OCI-LY7 (cell line): ENCODE measurements around the gene LRP1B. TPM values are rescaled to one million over a fixed set of nuclear protein-coding genes. Genes with fewer than 3 reads are reported as not detected.

Source experiments
- BruUV-seq: library from RNA; stranded (reverse); fragments of 400-500 nt; replicated peaks from 2 replicates; lab custom pipeline; 2021; lab: Mats Ljungman, UMichigan
- CTCF ChIA-PET: fragments of 300-600 bp; sonication (Branson Sonifier 250); formaldehyde crosslinking; loops from one replicate; lab custom pipeline; 2022; ENCODE audit warnings: antibody characterized with exemption; ENCODE audit not compliant: unreplicated experiment; lab: Charles Lee
- POLR2A ChIA-PET: fragments of 300-600 bp; sonication (Branson Sonifier 250); formaldehyde crosslinking; loops from one replicate; lab custom pipeline; 2022; ENCODE audit warnings: antibody characterized with exemption; lab: Charles Lee
- DNase-seq: peaks from one replicate; pipeline ENCODE4 v3.0.0-alpha.2; 2015; ENCODE audit warnings: low spot score
- H2AFZ ChIP-seq: fragments of 200-600 bp; sonication (generic), shearing (Covaris generic); 2 replicates; pipeline ENCODE4 v1.6.1; 2014; ENCODE audit warnings: mild to moderate bottlenecking, antibody characterized with exemption, low read length, moderate library complexity
- H3K27ac ChIP-seq: fragments of 200-600 bp; sonication (generic); 2 replicates; pipeline ENCODE4 v1.5.1; 2014; ENCODE audit warnings: mixed run types, low read depth, mild to moderate bottlenecking, moderate library complexity, low read length, inconsistent platforms; ENCODE audit not compliant: poor library complexity, severe bottlenecking
- H3K36me3 ChIP-seq: fragments of 200-600 bp; sonication (generic); 2 replicates; pipeline ENCODE4 v1.6.1; 2014; ENCODE audit warnings: mild to moderate bottlenecking, antibody characterized with exemption, low read length, moderate library complexity, mixed read lengths; ENCODE audit not compliant: insufficient read depth
- H3K4me1 ChIP-seq: fragments of 200-600 bp; sonication (generic); 2 replicates; pipeline ENCODE4 v1.5.1; 2014; ENCODE audit warnings: mild to moderate bottlenecking, low read length; ENCODE audit not compliant: insufficient read depth, poor library complexity, severe bottlenecking
- H3K4me2 ChIP-seq: fragments of 200-600 bp; sonication (generic); 2 replicates; pipeline ENCODE4 v1.6.1; 2014; ENCODE audit warnings: mild to moderate bottlenecking, low read length
- H3K4me3 ChIP-seq: fragments of 200-600 bp; sonication (generic); 2 replicates; pipeline ENCODE4 v1.5.1; 2014; ENCODE audit warnings: mild to moderate bottlenecking, low read depth, low read length; ENCODE audit not compliant: poor library complexity, severe bottlenecking
- H3K79me2 ChIP-seq: fragments of 200-600 bp; sonication (generic); 2 replicates; pipeline ENCODE4 v1.6.1; 2016; ENCODE audit warnings: low read depth, mild to moderate bottlenecking, low read length, moderate library complexity, mixed read lengths; ENCODE audit not compliant: insufficient read depth
- H3K9me2 ChIP-seq: fragments of 200-600 bp; sonication (generic); 2 replicates; pipeline ENCODE4 v1.6.1; 2016; ENCODE audit warnings: mild to moderate bottlenecking, low read length, mixed read lengths; ENCODE audit not compliant: insufficient read depth
- H3K9me3 ChIP-seq: fragments of 200-600 bp; sonication (generic); 2 replicates; pipeline ENCODE4 v1.6.1; 2014; ENCODE audit warnings: mild to moderate bottlenecking, mixed run types, low read length, mixed read lengths
- H4K20me1 ChIP-seq: fragments of 200-600 bp; sonication (generic); 2 replicates; pipeline ENCODE4 v1.6.1; 2014; ENCODE audit warnings: mild to moderate bottlenecking, antibody characterized with exemption, low read length, moderate library complexity, mixed read lengths; ENCODE audit not compliant: insufficient read depth
- EZH2phosphoT487 ChIP-seq: fragments of 200-600 bp; sonication (generic); IDR thresholded peaks from 2 replicates; pipeline ENCODE4 v1.6.1; 2018; ENCODE audit warnings: low read depth, borderline replicate concordance, mild to moderate bottlenecking, mixed run types, antibody characterized with exemption, low read length, moderate library complexity, mixed read lengths
- intact Hi-C: fragments of 100-400 bp; cut with micrococcal nuclease; formaldehyde crosslinking; loops from one replicate; pipeline ENCODE4 v1.10.0; 2022; ENCODE audit not compliant: unreplicated experiment
- total RNA-seq, 2 experiments: library from RNA; depleted of rRNA in 1 of 2; stranded (reverse); fragments of >200 nt in 1 of 2; shearing (Covaris generic) in 1 of 2; gene quantifications; 2 replicates each; pipeline ENCODE4 v1.2.3, GENCODE V29; 2014 to 2022
- TF ChIP-seq, protein P1 (sequence below): fragments of 200-600 bp; sonication (generic); conservative IDR thresholded peaks from 2 replicates; pipeline ENCODE4 v1.5.1; 2014; ENCODE audit warnings: mild to moderate bottlenecking, antibody characterized with exemption, low read length, moderate library complexity, mixed read lengths

LRP1B gene
- total RNA-seq, 2 experiments from 2014 or later, result not detected

DNA sequence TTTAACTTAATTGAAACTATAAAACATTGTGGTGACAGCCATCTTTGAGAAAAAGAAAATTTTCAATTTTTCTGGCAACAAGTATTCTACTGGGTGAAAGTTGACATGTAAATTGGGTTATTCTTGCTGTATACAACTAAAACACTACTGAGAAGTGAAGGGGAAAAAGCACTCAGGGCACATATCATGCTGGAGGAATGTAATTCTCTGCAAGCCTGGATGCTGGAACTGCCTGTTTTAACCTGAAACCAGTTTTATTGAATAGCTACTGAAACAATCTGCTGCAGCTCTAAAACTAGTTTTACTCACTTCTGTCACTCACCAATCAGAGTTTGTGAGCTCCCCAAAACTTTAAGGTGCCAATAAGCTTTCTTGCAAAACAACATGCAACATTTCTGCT is 1136.0 kb downstream of the LRP1B start:
- Histone ChIP-seq H4K20me1 (no peaks in the 10 kb centered on the region), H3K79me2 (no peaks in the 10 kb centered on the region), H3K4me3 (no peak overlapping the region), H3K9me3 (no peaks in the 10 kb centered on the region), H3K9me2 (no peaks in the 10 kb centered on the region), H3K4me2 (no peak overlapping the region), H2AFZ (no peak overlapping the region), H3K4me1 (no peaks in the 10 kb centered on the region), H3K36me3 (no peaks in the 10 kb centered on the region), H3K27ac (no peak overlapping the region)
- intact Hi-C loops, result no loop called here
- CTCF ChIA-PET, result no interaction called here
- DNase-seq, result no peak
- TF ChIP-seq, protein P1, sequence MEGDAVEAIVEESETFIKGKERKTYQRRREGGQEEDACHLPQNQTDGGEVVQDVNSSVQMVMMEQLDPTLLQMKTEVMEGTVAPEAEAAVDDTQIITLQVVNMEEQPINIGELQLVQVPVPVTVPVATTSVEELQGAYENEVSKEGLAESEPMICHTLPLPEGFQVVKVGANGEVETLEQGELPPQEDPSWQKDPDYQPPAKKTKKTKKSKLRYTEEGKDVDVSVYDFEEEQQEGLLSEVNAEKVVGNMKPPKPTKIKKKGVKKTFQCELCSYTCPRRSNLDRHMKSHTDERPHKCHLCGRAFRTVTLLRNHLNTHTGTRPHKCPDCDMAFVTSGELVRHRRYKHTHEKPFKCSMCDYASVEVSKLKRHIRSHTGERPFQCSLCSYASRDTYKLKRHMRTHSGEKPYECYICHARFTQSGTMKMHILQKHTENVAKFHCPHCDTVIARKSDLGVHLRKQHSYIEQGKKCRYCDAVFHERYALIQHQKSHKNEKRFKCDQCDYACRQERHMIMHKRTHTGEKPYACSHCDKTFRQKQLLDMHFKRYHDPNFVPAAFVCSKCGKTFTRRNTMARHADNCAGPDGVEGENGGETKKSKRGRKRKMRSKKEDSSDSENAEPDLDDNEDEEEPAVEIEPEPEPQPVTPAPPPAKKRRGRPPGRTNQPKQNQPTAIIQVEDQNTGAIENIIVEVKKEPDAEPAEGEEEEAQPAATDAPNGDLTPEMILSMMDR, result no peak
- no peak for TF ChIP-seq EZH2phosphoT487
- BruUV-seq, result no TSS peak
- POLR2A ChIA-PET, result no interaction called here

GRCh38 chr2:140990416-140990815 is 1140.4 kb downstream of the LRP1B start:
- Histone ChIP-seq H3K4me3 (no peak overlapping the region), H3K9me3 (no peaks in the 10 kb centered on the region), H3K9me2 (no peaks in the 10 kb centered on the region), H3K36me3 (no peaks in the 10 kb centered on the region), H4K20me1 (no peaks in the 10 kb centered on the region), H3K4me1 (no peaks in the 10 kb centered on the region), H3K4me2 (no peak overlapping the region), H3K27ac (no peak overlapping the region), H3K79me2 (no peaks in the 10 kb centered on the region), H2AFZ (no peak overlapping the region)
- intact Hi-C loops, result no loop called here
- BruUV-seq, result no TSS peak
- TF ChIP-seq, protein P1, result no peak
- no peak for TF ChIP-seq EZH2phosphoT487
- DNase-seq, result no peak
- ChIA-PET CTCF (no interaction called here), POLR2A (no interaction called here)

DNA sequence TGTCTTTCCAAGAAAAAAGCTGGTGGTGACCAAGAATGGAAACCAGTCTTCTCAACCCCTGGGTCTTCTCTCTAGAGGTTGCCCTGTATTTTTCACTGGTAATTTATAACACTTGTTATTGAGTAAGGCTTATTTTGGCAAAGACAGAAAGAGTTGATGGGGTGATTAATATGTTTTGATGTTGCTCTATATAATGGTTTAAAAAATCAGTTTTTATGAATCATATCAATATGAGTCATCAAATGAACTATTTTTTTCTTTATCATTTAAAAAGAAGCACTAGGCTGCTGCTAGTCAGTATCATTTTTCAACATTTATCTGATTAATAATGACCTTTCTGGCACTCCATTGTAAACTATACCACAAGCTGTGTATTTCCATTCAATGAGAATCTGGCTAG is 1142.2 kb downstream of the LRP1B start:
- intact Hi-C loops, result no loop called here

More for the DNA sequence above, 1142.2 kb downstream of the LRP1B start:
- no peaks in the 10 kb centered on the region for H3K9me3 ChIP-seq
- no peak overlapping the region for H2AFZ ChIP-seq
- no peaks in the 10 kb centered on the region for H4K20me1 ChIP-seq
- ChIA-PET CTCF (no interaction called here), POLR2A (no interaction called here)
- TF ChIP-seq EZH2phosphoT487, result no peak
- TF ChIP-seq, protein P1, result no peak
- no peaks in the 10 kb centered on the region for H3K36me3 ChIP-seq
- H3K9me2 ChIP-seq, result no peaks in the 10 kb centered on the region
- H3K79me2 ChIP-seq, result no peaks in the 10 kb centered on the region
- H3K4me1 ChIP-seq, result no peaks in the 10 kb centered on the region
- no peak overlapping the region for H3K27ac ChIP-seq
- H3K4me2 ChIP-seq, result no peak overlapping the region
- no TSS peak for BruUV-seq
- no peak for DNase-seq
- H3K4me3 ChIP-seq, result no peak overlapping the region
